GM04503 (cell line): ENCODE results near the gene DMPK.
A peak's percentile ranks its signal among the peaks of the same experiment; 100 is the strongest.
"Not testable (repeated sequence)": the region's sequence is repeated elsewhere in the genome, so short reads cannot be mapped to it uniquely, and the experiment has no call there.

Experiments
- DNase-seq: peaks from one replicate; pipeline ENCODE4 v3.0.0-alpha.2; 2012; ENCODE audit warnings: low read depth

The DMPK gene

GRCh38 chr19:45768984-45769782 is 13.1 kb downstream of the DMPK start, which contains the start of gene SIX5:
Gene SIX5 (minus strand): TSS chr19:45769252. CDS start chr19:45768844, 408 bp downstream.
- DNase-seq = peak; percentile 76

GRCh38 chr19:45768655-45768983 is 13.7 kb downstream of the DMPK start:
- no peak for DNase-seq

GRCh38 chr19:45767881-45768654 is 14.2 kb downstream of the DMPK start:
- DNase-seq = no peak

- peak; percentile 41 for DNase-seq
Observed at GRCh38 chr19:45767410-45767880, 14.8 kb downstream of the DMPK start.

GRCh38 chr19:45766869-45767346 is 15.4 kb downstream of the DMPK start:
- DNase-seq = no peak

GRCh38 chr19:45766296-45766868 is 15.9 kb downstream of the DMPK start:
- no peak for DNase-seq

- no peak for DNase-seq
Observed at GRCh38 chr19:45765702-45766295, 16.5 kb downstream of the DMPK start.

GRCh38 chr19:45764945-45765701 is 17.2 kb downstream of the DMPK start:
- no peak for DNase-seq

- no peak for DNase-seq
Observed at GRCh38 chr19:45764475-45764874, 17.8 kb downstream of the DMPK start.

GRCh38 chr19:45763691-45764294 is 18.5 kb downstream of the DMPK start:
- DNase-seq = no peak

- no peak for DNase-seq
Observed at GRCh38 chr19:45762870-45763631, 19.2 kb downstream of the DMPK start.

GRCh38 chr19:45761714-45762113 is 20.6 kb downstream of the DMPK start:
- no peak for DNase-seq

GRCh38 chr19:45758921-45759320 is 23.4 kb downstream of the DMPK start:
- no peak for DNase-seq

GRCh38 chr19:45757695-45758094 is 24.6 kb downstream of the DMPK start:
- DNase-seq = no peak

GRCh38 chr19:45754323-45754722 is 28.0 kb downstream of the DMPK start:
- DNase-seq = no peak

GRCh38 chr19:45753548-45753947 is 28.7 kb downstream of the DMPK start:
- DNase-seq = no peak

GRCh38 chr19:45752639-45753038 is 29.7 kb downstream of the DMPK start:
- no peak for DNase-seq

- not testable (repeated sequence) for DNase-seq
Observed at GRCh38 chr19:45751483-45751882, 30.8 kb downstream of the DMPK start.

- DNase-seq = no peak
Observed at GRCh38 chr19:45747513-45747912, 34.8 kb downstream of the DMPK start.

- no peak for DNase-seq
Observed at GRCh38 chr19:45746866-45747265, 35.4 kb downstream of the DMPK start.
